ENCODE data around the gene AP1S3.
"Not testable (repeated sequence)": the region's sequence is repeated elsewhere in the genome, so short reads cannot be mapped to it uniquely, and the experiment has no call there.

AP1S3 gene
- total RNA-seq, result 0 to 2.1 reads per million in 2 donors

- peak; percentile 40 to 85 (median 57) for DNase-seq
Observed at GRCh38 chr2:223837287-223838061, at the start of gene AP1S3. TSS of gene AP1S3 (minus strand) at chr2:223837582. CDS start at chr2:223837450, 132 bp downstream.

- no peak for DNase-seq
Observed at GRCh38 chr2:223887127-223887526, 49.7 kb upstream of the AP1S3 start.

DNA sequence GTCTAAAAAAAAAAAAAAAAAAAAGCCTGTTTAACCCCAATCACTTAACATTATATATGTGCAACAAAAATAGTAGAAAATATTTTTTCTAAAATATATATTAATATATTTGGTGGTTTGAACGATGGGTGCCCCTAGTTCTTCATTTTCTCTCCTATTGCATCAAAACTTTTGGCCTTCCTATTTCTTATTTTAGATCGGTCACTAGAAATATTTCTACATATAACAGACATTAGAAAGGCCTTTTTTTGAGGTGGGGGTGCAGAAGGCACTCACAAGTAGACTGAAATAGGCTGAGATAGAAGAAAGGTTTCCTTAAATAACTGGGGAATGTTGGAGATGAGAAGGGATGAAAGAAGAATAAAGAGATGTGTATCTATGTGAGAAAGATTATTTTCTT is 49.3 kb upstream of the AP1S3 start:
- DNase-seq, result no peak

DNA sequence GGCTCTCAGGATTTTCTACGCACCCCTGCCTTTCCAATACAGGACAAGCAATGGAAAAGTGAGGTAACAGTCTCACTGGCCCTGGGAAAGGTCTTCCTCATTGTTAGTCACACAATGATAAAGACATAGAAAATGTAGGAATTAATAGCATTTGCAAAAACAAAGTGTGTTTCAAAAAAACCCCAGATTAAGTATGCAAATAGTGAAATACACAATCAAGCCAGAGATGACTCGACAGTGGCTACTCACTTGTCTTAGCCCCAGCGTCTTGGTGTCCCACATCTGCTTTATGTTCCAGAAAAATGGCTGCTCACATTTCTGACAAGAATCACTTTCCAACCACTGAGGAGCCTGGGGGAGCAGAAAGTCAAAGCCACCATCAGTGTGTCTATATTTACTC is 47.0 kb upstream of the AP1S3 start:
- DNase-seq, result peak in 1 of 5 experiments; percentile 42

DNA sequence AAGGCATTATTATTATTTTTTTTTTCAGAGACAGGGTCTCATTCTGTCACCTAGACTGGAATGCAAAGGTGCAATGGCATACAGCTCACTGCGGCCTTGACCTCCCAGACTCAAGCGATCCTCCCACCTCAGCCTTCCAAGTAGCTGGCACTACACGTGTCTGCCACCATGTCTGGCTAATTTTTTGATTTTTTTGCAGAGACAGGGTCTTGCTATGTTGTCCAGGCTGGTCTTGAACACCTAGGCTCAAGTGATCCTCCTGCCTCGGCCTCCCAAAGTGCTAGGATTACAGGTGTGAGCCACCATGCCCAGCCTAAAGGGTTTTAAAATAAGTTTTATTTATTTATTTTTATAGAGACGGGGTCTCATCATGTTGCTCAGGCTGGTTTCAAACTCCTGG is 45.3 kb upstream of the AP1S3 start:
- no peak for DNase-seq

- DNase-seq, result no peak
Observed at GRCh38 chr2:223880796-223881195, 43.4 kb upstream of the AP1S3 start.

DNA sequence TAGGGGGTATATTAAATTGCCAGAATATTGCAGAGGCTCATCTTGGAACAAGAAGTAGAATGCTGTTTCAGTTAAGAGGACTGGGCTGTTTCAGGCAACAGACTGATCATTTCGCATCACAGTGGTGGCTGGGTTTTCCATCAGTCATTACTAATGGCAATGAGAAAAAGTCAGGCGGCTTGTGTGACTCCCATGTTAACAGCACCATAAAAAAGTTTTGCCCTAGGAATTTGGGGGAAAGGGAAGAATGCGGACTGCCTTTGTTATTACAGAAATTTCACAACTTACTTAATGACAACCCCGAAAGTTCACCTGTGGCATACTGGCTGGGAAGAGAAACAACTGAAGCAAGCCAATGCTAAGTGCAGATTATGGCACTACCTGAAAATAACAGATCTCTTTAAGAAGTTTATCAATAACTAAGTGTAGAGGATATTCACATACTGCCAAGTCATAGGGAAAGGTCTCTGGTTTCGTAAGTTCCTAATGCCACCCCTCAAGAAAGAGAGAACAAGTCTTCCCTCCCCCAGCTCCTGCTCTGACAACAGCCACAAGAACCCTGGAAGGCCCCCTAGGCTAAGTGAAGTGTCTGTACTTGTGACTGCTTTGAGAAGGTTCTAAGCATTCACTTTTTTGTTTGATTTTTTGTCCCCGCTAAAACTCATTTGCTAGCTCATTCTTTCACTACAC is 40.5 kb upstream of the AP1S3 start:
- DNase-seq, result no peak

DNA sequence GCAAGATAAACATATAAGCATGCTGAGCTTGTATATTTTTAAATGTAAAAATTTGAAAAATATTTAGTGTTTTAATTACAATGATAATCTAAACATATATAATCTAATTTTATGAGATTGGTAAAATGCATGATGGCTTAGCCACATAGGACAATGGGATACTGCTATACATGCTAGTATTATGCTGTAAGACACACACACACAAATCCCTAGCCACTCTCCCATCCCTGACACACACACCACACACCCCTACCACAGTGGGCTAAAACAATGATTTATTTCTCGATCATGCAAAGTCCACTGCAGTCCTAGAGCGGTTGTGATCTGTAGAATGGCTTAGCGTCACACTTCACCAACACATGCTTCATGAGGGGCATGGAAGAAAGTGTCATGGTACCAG is 36.3 kb upstream of the AP1S3 start:
- no peak for DNase-seq

DNA sequence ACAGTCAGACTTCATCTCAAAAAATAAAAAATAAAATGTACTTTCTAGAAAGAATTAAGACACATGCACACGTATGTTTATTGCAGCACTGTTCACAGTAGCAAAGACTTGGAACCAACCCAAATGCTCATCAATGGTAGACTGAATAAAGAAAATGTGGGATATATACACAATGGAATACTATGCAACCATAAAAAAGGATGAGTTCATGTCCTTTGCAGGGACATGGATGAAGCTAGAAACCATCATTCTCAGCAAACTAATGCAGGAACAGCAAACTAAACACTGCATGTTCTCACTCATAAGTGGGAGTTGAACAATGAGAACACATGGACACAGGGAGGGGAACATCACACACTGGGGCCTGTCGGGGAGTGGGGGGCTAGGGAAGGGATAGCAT is 35.4 kb upstream of the AP1S3 start:
- DNase-seq, result not testable (repeated sequence)

- DNase-seq, result not testable (repeated sequence)
Observed at GRCh38 chr2:223871661-223872060, 34.3 kb upstream of the AP1S3 start.

- no peak for DNase-seq
Observed at GRCh38 chr2:223870840-223871611, 33.6 kb upstream of the AP1S3 start.

- no peak for DNase-seq
Observed at GRCh38 chr2:223868005-223868404, 30.6 kb upstream of the AP1S3 start.

GRCh38 chr2:223865907-223866508 is 28.6 kb upstream of the AP1S3 start:
- DNase-seq, result peak in 1 of 5 experiments; percentile 85

DNA sequence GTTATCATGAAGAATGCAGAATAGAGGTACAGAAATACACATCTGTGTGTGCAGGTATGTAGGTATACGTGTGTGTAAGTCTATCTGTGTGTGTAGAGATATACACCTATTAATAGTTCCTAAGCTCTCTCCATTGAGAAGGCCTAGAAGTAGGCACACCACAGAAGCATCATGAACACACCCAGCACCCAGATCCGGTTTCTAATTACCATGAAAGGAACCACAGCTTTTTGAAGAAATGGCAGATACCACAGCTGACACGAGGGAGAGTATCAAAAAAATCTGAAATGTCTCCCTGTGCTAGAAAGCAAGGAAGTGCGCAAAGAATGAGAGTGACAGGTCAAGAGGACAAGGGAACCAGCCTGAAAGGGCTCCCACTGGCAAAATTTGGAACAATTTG is 27.7 kb upstream of the AP1S3 start:
- peak in 2 of 5 experiments; percentile 58 to 90 for DNase-seq

DNA sequence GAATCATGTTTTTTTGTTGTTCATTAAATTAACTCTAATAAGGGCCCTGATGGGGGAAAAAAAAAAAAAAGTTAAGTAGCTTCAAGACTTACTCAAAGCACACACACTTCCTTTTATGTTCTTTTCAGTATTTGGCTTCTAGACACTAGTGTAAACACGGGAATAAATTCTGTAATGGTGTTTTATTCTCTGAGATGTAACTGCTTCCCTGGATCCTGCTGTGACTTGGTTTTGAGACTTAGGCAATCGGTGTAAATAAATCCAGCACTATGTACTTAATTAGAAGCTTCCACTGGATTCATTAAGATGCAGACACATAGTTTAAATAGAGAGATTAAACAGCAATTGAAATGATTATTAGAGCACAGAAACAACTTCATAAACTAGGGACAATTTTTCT is 26.1 kb upstream of the AP1S3 start:
- DNase-seq, result no peak

DNA sequence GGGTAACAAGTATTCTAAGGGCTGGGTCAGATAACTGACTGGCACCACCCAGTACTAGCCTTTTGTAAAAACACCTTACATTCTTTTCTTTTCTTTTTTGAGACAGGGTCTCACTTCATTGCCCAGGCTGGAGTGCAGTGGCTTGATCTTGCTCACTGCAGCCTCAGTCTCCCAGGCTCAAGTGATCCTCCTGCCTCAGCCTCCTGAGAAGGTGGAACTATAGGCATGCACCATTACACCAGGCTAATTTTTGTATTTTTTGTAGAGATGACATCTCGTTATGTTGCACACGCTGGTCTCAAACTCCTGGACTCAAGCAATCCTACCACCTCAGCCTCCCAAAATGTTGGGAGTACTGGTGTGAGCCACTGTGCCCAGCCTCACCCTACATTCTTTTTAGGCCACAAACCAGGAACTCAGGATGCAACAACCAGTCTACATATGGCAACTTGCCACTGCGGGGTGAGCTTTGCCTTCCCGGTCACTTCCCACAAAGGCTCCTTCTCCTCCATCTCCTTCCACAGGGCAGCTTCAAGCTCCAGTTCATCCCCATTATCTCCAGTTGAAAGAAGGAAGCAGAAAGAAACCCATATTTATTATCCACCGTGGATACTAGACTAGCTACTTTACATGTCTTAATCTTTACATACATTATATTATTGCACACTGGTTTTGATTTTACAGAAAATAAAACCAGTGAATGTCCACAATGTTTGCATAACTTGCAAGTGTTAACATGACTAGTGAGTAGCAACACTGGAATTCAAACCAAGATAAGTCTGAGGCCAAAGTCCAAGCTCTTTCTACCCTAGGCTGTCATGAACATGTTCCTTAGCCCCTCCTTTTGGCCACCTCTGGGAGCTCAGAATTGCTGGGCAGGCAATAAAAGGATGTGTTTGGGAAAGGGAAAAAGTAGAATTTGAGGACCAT is 23.7 kb upstream of the AP1S3 start:
- DNase-seq, result no peak

DNA sequence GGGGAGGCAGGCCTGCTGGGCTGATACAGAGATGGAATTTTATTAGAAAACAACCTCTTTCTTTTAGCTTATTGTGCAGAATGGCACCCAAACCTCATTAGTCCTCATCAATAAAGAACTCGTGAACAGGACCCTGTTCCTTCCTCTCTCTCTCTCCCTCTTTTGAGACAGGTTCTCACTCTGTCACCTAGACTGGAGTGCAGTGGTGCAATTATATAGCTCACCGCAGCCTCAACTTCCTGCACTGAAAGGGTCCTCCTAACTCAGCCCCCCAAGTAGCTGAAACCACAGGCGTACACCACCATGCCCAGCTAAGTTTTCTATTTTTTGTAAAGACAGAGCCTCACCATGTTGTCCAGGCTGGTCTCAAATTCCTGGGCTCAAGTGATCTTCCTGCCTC is 21.7 kb upstream of the AP1S3 start:
- DNase-seq, result no peak

DNA sequence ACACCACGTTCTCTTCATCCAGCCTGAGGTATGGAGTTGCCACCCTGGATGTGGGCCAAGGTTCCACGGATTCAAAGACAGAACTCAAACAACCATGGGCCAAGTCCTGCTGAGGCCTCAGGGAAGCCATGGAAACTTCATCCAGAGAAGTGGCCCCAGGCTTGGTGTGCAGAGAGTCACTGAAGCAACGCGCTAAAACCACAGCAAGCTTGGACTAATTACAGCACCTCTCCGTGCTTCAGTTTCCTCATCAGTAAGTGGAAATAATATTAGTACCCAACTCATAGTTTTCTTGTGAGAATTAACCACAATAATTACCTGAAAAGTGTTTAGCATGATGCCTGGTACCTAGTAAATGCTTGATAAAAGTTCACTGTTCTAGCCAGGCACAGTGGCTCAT is 19.2 kb upstream of the AP1S3 start:
- DNase-seq, result no peak

GRCh38 chr2:223856021-223856420 is 18.6 kb upstream of the AP1S3 start:
- no peak for DNase-seq

DNA sequence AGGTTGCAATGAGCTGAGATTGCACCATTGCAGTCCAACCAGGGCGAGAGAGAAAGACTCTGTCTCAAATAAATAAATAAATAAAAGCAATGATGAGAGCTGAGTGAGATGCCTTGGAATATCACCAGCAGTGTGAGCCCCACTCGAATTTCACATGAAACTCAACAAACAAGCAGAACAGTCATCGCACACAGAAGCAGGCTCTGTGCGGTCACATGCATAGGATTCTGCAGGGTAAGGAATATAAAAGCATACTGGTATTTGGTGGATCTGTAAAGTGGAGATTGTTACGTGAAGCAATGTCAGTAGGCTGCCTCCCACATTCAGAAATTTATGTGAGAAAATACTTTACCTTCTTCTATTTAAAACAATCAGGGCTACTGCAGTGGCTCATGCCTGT is 18.0 kb upstream of the AP1S3 start:
- no peak for DNase-seq

DNA sequence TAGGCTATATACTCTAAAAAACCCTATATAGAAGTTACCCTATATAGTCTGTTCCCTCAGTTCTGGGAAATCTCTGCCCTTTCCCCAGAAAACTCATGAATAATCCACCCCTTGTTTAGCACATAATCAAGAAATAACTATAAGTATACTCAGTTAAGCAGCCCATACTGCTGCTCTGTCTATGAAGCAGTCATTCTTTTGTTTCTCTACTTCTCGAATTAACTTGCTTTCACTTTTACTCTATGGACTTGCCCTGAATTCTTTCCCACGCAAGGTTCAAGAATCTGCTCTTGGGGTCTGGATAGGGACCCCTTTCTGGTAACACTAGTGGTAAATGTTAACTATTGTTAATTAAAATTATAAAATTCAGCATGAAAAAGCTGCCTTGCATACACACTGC is 17.4 kb upstream of the AP1S3 start:
- DNase-seq, result no peak

- DNase-seq, result no peak
Observed at GRCh38 chr2:223853425-223853837, 16.0 kb upstream of the AP1S3 start.
